IPS-20b (cell line): ENCODE results near the gene PTPN4.

Experiments used
- H3K27ac ChIP-seq: one replicate; pipeline ENCODE4 v1.5.1; 2013; ENCODE audit warnings: low read length
- H3K27me3 ChIP-seq: 2 replicates; pipeline ENCODE4 v1.6.1; 2013; ENCODE audit warnings: mild to moderate bottlenecking, low read length, inconsistent platforms; ENCODE audit not compliant: insufficient read depth
- H3K36me3 ChIP-seq: 2 replicates; pipeline ENCODE4 v1.6.1; 2013; ENCODE audit warnings: low read depth, mild to moderate bottlenecking, inconsistent platforms, low read length, moderate library complexity; ENCODE audit not compliant: insufficient read depth
- H3K4me1 ChIP-seq: 2 replicates; pipeline ENCODE4 v1.6.1; 2013; ENCODE audit warnings: mild to moderate bottlenecking, control low read depth, inconsistent platforms, low read length, moderate library complexity; ENCODE audit not compliant: insufficient read depth
- H3K4me3 ChIP-seq: 2 replicates; pipeline ENCODE4 v1.5.1; 2013; ENCODE audit warnings: mild to moderate bottlenecking, low read length, inconsistent platforms
- H3K9ac ChIP-seq: 2 replicates; pipeline ENCODE4 v1.6.1; 2013; ENCODE audit warnings: low read depth, mild to moderate bottlenecking, inconsistent platforms, low read length, moderate library complexity
- H3K9me3 ChIP-seq: 2 replicates; pipeline ENCODE4 v1.6.1; 2013; ENCODE audit warnings: mild to moderate bottlenecking, low read depth, low read length, inconsistent platforms; ENCODE audit not compliant: insufficient read depth

Gene PTPN4, protein sequence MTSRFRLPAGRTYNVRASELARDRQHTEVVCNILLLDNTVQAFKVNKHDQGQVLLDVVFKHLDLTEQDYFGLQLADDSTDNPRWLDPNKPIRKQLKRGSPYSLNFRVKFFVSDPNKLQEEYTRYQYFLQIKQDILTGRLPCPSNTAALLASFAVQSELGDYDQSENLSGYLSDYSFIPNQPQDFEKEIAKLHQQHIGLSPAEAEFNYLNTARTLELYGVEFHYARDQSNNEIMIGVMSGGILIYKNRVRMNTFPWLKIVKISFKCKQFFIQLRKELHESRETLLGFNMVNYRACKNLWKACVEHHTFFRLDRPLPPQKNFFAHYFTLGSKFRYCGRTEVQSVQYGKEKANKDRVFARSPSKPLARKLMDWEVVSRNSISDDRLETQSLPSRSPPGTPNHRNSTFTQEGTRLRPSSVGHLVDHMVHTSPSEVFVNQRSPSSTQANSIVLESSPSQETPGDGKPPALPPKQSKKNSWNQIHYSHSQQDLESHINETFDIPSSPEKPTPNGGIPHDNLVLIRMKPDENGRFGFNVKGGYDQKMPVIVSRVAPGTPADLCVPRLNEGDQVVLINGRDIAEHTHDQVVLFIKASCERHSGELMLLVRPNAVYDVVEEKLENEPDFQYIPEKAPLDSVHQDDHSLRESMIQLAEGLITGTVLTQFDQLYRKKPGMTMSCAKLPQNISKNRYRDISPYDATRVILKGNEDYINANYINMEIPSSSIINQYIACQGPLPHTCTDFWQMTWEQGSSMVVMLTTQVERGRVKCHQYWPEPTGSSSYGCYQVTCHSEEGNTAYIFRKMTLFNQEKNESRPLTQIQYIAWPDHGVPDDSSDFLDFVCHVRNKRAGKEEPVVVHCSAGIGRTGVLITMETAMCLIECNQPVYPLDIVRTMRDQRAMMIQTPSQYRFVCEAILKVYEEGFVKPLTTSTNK

DNA sequence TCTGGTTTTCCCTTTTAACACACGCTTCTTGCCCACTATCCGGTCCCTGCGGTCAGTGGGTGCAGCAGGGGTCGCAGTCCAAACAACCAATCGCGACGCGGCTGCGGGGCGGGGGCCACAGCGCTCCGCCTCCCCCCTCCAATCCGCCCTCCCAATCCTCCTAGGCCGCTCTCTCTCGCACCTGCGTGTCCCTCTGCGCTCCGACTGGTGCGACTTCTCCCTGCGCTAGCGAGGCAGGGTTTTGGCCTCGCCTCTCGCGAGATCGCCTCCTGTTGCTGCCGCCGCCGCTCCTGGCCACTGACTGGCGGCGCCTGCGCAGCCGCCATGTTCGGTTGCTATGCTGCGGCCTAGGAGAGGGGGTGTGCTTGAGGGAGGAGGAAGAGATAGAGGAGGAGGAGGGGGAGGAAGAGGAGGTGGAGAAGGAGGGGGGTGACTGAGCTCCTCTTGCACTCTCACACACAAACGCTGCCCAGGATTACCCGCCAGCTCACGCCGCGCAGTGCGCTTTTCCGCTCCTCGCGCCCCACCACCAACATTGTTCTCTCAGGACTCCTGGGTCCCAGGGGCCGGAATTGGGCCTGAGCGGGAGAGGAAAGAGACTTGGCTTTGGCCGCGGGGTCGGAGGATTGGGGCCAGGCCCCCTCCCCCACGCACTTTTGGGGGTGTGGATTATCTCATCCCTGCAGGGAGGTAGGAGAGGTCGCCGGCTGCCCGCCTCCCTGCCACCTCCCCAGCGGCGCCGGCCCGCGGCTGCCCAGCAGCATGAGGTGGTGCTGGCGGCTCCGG, at the start of gene PTPN4:
TSS of gene PTPN4 (plus strand) at position 472 of the 786 bp plus-strand sequence. CDS start 49,932 bp downstream, outside the sequence.
- Histone ChIP-seq H3K9ac (peak within 1 kb of the TSS; percentile 93), H3K27ac (peak within 1 kb of the TSS; percentile 50), H3K27me3 (no peaks in the 10 kb centered on the region), H3K4me1 (peaks cover 12% of the 10 kb centered on the region; the same call in 1 of the 2 replicates), H3K4me3 (peak within 1 kb of the TSS; percentile 94), H3K9me3 (no peaks in the 10 kb centered on the region), H3K36me3 (no peaks in the 10 kb centered on the region)

DNA sequence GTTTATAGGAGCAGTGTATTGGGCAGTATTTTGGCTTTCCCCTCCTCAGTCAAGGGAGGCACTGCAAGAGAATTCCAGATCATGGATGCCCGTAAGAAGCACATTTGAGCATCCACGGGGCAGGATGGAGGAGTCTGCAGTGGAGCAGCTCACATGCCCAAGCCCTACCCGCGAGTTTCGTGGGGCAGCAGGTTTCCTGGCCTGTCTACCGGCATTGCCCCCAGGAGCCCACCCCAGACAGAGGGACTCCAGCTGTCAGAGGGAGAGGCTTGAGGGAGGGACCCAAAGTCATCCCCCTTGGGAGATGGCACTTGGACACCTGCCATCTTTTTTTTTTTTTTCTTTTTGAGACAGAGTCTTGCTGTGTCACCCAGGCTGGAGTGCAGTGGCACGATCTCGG, 49.4 kb upstream of the PTPN4 start:
- no peak overlapping the region for H3K9ac ChIP-seq
- no peaks in the 10 kb centered on the region for H3K9me3 ChIP-seq
- no peaks in the 10 kb centered on the region for H3K36me3 ChIP-seq
- H3K27me3 ChIP-seq: no peaks in the 10 kb centered on the region
- H3K4me3 ChIP-seq: no peak overlapping the region
- no peaks in the 10 kb centered on the region for H3K4me1 ChIP-seq
- no peak overlapping the region for H3K27ac ChIP-seq

DNA sequence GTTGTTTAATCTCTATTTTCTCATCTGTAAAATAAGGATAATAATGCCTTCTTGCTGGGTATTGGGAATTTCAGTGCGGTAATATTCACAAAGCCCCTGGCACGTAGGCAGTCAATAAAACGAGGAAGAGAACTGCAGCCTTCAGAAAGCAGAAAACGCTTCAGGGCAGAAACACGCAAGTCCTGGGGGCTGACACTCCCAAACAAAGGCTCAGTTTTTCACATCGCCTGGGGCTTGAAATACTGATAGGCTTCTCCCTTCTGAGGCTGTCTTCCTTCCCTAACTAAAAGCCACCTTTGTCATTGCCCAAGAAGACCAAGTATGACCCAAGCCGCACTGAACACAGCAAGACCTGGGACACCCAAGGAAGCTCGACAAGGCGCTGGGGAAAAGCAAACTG, 48.4 kb upstream of the PTPN4 start:
- Histone ChIP-seq H3K4me3 (no peak overlapping the region), H3K36me3 (no peaks in the 10 kb centered on the region), H3K27me3 (no peaks in the 10 kb centered on the region; the same call in 1 of the 2 replicates), H3K27ac (no peak overlapping the region), H3K4me1 (no peaks in the 10 kb centered on the region), H3K9me3 (no peaks in the 10 kb centered on the region), H3K9ac (no peak overlapping the region)

DNA sequence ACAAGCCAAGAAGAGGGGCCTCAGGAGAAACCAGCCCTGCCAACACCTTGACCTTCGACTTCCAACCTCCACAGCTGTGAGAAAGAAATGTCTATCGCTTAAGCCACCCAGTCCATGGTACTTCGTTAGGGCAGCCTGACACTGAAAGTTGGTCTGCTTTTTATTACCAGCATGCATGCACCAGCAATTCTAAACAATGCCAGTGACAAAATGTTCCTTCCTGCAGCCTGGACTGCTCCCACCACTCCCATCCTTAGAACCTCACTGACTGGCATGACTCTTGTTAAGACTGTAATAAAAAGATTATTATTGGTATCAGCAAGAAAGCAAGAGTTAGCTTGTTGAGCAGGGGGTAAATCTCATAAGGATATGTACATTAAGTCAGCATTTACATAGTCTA, 47.2 kb upstream of the PTPN4 start:
- Histone ChIP-seq H3K27me3 (no peaks in the 10 kb centered on the region; the same call in 1 of the 2 replicates), H3K4me3 (no peak overlapping the region), H3K27ac (no peak overlapping the region), H3K36me3 (no peaks in the 10 kb centered on the region), H3K9ac (no peak overlapping the region), H3K4me1 (no peaks in the 10 kb centered on the region), H3K9me3 (no peaks in the 10 kb centered on the region)

DNA sequence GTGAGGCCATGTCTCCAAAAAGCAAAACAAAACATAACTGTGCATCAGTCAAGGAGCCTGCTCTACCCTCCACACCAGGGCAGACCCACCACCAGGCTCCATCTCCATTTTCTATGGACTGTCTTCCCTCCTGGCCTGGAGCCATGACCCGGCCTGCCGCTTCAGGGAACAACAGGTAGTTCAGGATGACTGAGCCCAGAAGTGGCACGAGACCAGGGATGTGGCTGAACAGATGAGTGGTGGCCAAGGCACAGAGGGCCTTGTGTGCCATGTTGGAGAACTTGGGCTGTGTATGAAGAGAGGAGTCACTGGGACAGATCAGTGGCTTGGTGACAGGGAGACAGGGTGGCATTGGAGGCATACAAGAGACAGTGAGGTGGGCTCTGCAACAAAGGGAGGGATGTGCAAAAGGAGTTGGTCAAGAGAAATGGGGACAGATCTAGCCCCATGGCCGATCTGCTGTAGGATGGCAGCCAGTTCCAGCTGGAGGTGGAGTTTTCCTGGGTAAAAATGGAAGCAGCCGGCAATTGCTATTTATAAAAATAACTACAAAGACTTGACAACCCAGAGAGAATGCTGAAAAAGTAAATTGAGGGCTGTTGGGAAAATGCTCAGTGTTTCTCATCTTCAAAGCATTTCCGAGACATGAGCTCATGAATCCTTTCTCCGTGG, 45.8 kb upstream of the PTPN4 start:
- no peaks in the 10 kb centered on the region for H3K36me3 ChIP-seq
- peaks cover 5% of the 10 kb centered on the region; the same call in 1 of the 2 replicates for H3K4me1 ChIP-seq
- H3K9ac ChIP-seq: no peak overlapping the region
- no peak overlapping the region for H3K4me3 ChIP-seq
- H3K27ac ChIP-seq: no peak overlapping the region
- H3K9me3 ChIP-seq: no peaks in the 10 kb centered on the region
- H3K27me3 ChIP-seq: no peaks in the 10 kb centered on the region; the same call in 1 of the 2 replicates

DNA sequence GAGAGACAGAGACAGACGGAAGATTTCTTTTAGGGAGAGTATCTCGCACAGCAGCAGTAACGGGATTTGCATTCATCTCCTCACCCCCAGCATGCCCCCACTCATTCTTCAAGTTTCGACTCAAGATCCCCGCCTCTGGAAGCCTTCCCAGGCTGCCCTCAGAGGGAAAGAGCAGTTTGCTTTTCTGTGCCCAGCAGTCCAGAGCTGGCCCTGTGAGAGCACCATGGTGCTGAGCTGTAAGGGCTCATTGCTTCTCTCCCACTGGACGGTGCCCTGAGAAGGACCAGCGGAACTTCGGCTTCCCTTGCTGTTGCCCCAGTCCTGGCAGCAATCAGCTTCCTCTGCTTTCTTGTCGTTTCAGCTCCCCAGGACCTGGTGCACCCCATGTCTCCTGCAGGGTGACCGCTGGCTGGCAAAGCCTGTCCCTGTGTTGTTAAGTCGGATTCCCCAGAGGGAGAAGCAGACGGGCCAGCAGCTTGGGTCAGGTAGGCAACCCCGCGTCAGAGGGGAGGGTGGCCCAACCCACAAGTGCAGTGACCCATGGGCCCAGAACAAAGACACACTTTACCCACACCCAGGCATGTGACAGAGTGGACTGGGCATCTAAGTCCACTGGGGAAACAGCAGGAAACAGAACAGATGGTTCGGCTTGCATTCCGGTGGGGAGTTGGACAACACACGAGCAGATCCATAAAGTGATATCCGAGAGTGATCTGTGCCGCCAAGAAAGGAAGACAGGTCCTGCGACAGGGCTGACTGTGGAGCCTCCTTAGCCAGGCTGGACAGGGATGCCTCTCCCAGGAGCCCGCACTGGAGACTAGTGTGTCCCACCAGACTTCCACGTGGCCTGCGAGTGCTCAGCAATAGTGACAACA, 44.1 kb upstream of the PTPN4 start:
- H3K36me3 ChIP-seq: no peaks in the 10 kb centered on the region
- H3K9me3 ChIP-seq: no peaks in the 10 kb centered on the region
- H3K27me3 ChIP-seq: no peaks in the 10 kb centered on the region; the same call in 1 of the 2 replicates
- H3K4me3 ChIP-seq: no peak overlapping the region
- H3K27ac ChIP-seq: no peak overlapping the region
- peaks cover 5% of the 10 kb centered on the region; the same call in 1 of the 2 replicates for H3K4me1 ChIP-seq
- no peak overlapping the region for H3K9ac ChIP-seq

DNA sequence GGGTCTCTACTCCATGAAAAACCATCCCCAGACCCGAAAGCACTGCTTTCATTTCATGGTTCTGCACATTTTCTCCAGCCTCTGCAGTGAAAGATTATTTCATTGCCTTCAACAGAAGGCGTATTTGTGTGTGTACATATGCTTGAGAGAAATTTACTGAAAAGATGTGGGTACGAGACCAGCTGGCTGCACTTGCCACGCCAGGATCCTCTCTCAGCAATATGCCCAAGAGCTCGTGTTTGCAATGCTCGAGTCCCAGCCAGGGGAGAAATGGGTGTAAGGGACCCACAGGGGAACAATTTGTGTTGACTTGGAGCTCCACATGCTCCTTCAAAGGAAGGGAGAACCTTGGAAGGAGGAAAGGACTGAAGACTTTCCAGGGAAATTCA, 43.4 kb upstream of the PTPN4 start:
- no peak overlapping the region for H3K9ac ChIP-seq

DNA sequence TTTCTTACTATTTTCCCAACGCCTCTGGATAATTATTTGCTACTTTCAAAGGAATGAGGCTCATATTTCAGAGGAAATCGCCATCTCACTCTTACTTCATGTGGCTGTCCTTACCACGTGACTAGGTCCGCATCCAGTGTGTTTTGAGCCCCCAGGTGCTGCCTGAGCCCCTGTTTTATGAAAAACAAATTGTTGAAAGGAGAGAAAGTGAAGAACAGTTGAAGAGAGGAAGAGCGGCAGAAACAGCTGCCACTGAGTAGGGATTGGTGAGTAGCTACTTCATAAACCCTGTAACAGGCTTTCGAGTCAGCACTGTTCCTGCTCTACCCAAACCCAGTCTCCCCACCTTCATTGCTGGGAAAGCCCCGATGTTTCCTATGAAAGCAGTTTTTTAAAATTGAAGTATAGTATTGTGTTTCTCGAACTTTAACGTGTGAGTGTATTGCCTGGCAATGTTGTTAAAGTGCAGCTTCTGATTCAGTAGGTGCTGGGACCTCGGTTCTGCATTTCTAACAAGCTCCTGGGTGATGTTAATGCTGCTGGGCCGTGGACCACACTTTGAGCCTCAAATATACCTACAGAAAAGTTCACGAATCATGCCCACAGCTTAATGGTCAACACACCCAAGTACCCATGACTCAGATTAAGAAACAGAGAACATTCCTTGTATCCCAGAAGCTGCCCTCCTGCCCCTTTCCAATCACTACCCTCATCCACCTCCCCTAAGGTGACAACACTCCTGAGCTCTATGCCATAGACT, 41.0 kb upstream of the PTPN4 start:
- peaks cover 5% of the 10 kb centered on the region; the same call in 1 of the 2 replicates for H3K4me1 ChIP-seq
- H3K36me3 ChIP-seq: no peaks in the 10 kb centered on the region
- H3K4me3 ChIP-seq: no peak overlapping the region
- no peak overlapping the region for H3K9ac ChIP-seq
- H3K27me3 ChIP-seq: no peaks in the 10 kb centered on the region; the same call in 1 of the 2 replicates
- no peak overlapping the region for H3K27ac ChIP-seq
- H3K9me3 ChIP-seq: no peaks in the 10 kb centered on the region

More for the DNA sequence above, 43.4 kb upstream of the PTPN4 start:
- no peaks in the 10 kb centered on the region for H3K36me3 ChIP-seq
- H3K9me3 ChIP-seq: no peaks in the 10 kb centered on the region
- no peak overlapping the region for H3K27ac ChIP-seq
- H3K4me1 ChIP-seq: peaks cover 5% of the 10 kb centered on the region; the same call in 1 of the 2 replicates
- no peaks in the 10 kb centered on the region; the same call in 1 of the 2 replicates for H3K27me3 ChIP-seq
- H3K4me3 ChIP-seq: no peak overlapping the region

DNA sequence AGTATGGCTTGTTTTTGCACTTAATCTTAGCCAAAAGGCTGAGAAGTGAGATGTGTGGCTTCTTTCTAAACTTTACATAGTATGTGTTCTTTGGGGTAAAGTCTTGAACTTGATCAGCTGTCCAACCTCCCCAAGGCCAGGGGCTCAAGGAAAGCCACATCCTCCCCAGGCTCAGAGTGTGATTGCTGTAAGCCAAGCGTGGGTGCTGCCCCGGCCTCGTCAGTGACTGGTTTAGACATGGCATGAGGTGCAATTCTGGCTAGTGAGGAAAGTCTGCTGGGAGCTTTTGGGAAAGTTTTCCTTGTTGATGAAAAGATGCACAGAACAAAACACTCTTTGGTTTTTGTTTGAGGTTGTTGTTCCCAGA, 40.5 kb upstream of the PTPN4 start:
- H3K27me3 ChIP-seq: no peaks in the 10 kb centered on the region; the same call in 1 of the 2 replicates
- H3K36me3 ChIP-seq: no peaks in the 10 kb centered on the region
- H3K9me3 ChIP-seq: no peaks in the 10 kb centered on the region
- no peak overlapping the region for H3K27ac ChIP-seq
- no peak overlapping the region for H3K9ac ChIP-seq
- H3K4me3 ChIP-seq: no peak overlapping the region
- H3K4me1 ChIP-seq: peaks cover 5% of the 10 kb centered on the region; the same call in 1 of the 2 replicates
